NT2/D1 (cell line): Measurements from ENCODE around the gene NACAD.

Experiments used
- SUZ12 ChIP-seq: IDR thresholded peaks from 2 replicates; pipeline ENCODE4 v1.6.1; 2011; ENCODE audit not compliant: insufficient read length, insufficient read depth; ENCODE audit errors: extremely low read depth
- YY1 ChIP-seq: IDR thresholded peaks from 2 replicates; pipeline ENCODE4 v1.6.1; 2011; ENCODE audit not compliant: insufficient read length, insufficient read depth
- ZNF274 ChIP-seq: IDR thresholded peaks from 2 replicates; pipeline ENCODE4 v1.6.1; 2011; ENCODE audit warnings: mild to moderate bottlenecking, low read depth, low read length

DNA sequence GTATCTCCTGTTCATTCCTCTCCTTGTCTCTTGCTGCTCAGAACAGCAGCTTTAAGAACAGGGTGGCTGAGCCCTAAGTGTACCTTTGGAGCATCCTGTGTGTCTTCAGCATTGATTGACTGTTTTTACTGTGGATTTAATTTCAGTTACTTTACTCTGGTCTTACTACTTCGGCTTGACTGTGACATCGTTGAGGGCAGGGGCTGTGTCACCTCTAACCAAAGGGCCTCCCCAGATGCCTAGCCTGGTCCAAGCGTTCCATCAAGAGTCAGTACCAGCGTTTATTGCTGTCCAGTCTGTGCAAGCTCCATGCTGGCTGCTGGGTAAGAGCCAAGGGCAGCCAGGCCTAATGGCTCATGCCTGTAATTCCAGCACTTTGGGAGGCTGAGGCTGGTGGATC is 56.3 kb downstream of the NACAD start:
- TF ChIP-seq ZNF274 = no peak
- no peak for TF ChIP-seq YY1
- TF ChIP-seq SUZ12 = no peak
